Body of pancreas (tissue), 4 donors: ENCODE results near the gene KIF17.

ENCODE experiments used
- CTCF ChIP-seq, 7 experiments: fragments of 450-650 bp in 4 of 7; fragments of 200-600 bp in 3 of 7; sonication (generic) in 3 of 7; IDR thresholded peaks; one replicate each; pipeline ENCODE4 v1.5.1; 2016 to 2019; ENCODE audit warnings: antibody characterized with exemption in 7 of 7
- POLR2A ChIP-seq, 3 donors: fragments of 450-650 bp; IDR thresholded peaks; one replicate each; pipeline ENCODE4 v1.6.1; 2016; ENCODE audit warnings: antibody characterized with exemption in 3 of 3, mild to moderate bottlenecking in 2 of 3

- TF ChIP-seq CTCF (IDR thresholded peaks at IDR 0.05) (no peak), POLR2A (IDR thresholded peaks at IDR 0.05) (no peak)
Observed at GRCh38 chr1:20621012-20621411, 96.8 kb downstream of the KIF17 start.
